ENCODE measurements around the gene CFAP69. TPM values are rescaled to one million over a fixed set of nuclear protein-coding genes. Genes with fewer than 3 reads are reported as not detected.

The CFAP69 gene
- total RNA-seq, 1 experiment from 2014 or later, result 3.4 TPM

- TF ChIP-seq ARID4B (CRISPR knock-in tag; IDR thresholded peaks at IDR 0.05; ENCODE audit: borderline replicate concordance), result peak; percentile 96; the same call in 1 of the 2 replicates
- TF ChIP-seq ZNF121 (CRISPR knock-in tag; IDR thresholded peaks at IDR 0.05), result no peak
- TF ChIP-seq RELA (CRISPR knock-in tag; IDR thresholded peaks at IDR 0.05; ENCODE audit: borderline replicate concordance), result no peak
- TF ChIP-seq HMGXB4 (CRISPR knock-in tag; IDR thresholded peaks at IDR 0.05), result 0 out of 2 replicates have a peak, but pooled peaks have one; percentile 28
- peak; percentile 97 for TF ChIP-seq FOXK1 (CRISPR knock-in tag; IDR thresholded peaks at IDR 0.05)
- no peak for TF ChIP-seq JUN (CRISPR knock-in tag; IDR thresholded peaks at IDR 0.05)
- no peak for TF ChIP-seq USF2 (CRISPR knock-in tag; IDR thresholded peaks at IDR 0.05)
- peak; percentile 72 for TF ChIP-seq TEAD1 (CRISPR knock-in tag; IDR thresholded peaks at IDR 0.05)
- peak; percentile 86 for TF ChIP-seq ETV6 (CRISPR knock-in tag; IDR thresholded peaks at IDR 0.05)
- TF ChIP-seq, protein P1, sequence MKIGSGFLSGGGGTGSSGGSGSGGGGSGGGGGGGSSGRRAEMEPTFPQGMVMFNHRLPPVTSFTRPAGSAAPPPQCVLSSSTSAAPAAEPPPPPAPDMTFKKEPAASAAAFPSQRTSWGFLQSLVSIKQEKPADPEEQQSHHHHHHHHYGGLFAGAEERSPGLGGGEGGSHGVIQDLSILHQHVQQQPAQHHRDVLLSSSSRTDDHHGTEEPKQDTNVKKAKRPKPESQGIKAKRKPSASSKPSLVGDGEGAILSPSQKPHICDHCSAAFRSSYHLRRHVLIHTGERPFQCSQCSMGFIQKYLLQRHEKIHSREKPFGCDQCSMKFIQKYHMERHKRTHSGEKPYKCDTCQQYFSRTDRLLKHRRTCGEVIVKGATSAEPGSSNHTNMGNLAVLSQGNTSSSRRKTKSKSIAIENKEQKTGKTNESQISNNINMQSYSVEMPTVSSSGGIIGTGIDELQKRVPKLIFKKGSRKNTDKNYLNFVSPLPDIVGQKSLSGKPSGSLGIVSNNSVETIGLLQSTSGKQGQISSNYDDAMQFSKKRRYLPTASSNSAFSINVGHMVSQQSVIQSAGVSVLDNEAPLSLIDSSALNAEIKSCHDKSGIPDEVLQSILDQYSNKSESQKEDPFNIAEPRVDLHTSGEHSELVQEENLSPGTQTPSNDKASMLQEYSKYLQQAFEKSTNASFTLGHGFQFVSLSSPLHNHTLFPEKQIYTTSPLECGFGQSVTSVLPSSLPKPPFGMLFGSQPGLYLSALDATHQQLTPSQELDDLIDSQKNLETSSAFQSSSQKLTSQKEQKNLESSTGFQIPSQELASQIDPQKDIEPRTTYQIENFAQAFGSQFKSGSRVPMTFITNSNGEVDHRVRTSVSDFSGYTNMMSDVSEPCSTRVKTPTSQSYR (CRISPR knock-in tag; IDR thresholded peaks at IDR 0.05), result no peak
- TF ChIP-seq FOXP1 (CRISPR knock-in tag; IDR thresholded peaks at IDR 0.05; ENCODE audit: borderline replicate concordance), result peak; percentile 52; the same call in 1 of the 2 replicates
- peak; percentile 71; the same call in 1 of the 2 replicates for TF ChIP-seq FOXP4 (CRISPR knock-in tag; IDR thresholded peaks at IDR 0.05)
- TF ChIP-seq SP1 (CRISPR knock-in tag; conservative IDR thresholded peaks at IDR 0.05), result peak; percentile 91
- TF ChIP-seq, protein P2, sequence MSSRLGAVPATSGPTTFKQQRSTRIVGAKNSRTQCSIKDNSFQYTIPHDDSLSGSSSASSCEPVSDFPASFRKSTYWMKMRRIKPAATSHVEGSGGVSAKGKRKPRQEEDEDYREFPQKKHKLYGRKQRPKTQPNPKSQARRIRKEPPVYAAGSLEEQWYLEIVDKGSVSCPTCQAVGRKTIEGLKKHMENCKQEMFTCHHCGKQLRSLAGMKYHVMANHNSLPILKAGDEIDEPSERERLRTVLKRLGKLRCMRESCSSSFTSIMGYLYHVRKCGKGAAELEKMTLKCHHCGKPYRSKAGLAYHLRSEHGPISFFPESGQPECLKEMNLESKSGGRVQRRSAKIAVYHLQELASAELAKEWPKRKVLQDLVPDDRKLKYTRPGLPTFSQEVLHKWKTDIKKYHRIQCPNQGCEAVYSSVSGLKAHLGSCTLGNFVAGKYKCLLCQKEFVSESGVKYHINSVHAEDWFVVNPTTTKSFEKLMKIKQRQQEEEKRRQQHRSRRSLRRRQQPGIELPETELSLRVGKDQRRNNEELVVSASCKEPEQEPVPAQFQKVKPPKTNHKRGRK (CRISPR knock-in tag; IDR thresholded peaks at IDR 0.05; ENCODE audit: borderline replicate concordance), result no peak
- TF ChIP-seq ZNF263 (CRISPR knock-in tag; IDR thresholded peaks at IDR 0.05; ENCODE audit: low read depth), result no peak
- TF ChIP-seq ZNF219 (CRISPR knock-in tag; IDR thresholded peaks at IDR 0.05; ENCODE audit: borderline replicate concordance), result no peak
- no peak for TF ChIP-seq ZNF317 (CRISPR knock-in tag; IDR thresholded peaks at IDR 0.05; ENCODE audit: borderline replicate concordance, low read depth)
These were observed 101.6 kb downstream of the CFAP69 start, which contains the start of gene GTPBP10 (continued) for GRCh38 chr7:90346336-90347125.

Data from WTC11 (cell line).